Stimulated activated CD8-positive, alpha-beta memory T cell treated with anti-CD3 and anti-CD28 coated beads, Interleukin-15, amount 100 ng/mL, for 24 hours (primary cell): ENCODE measurements around the gene SFMBT2.
"Not testable (repeated sequence)": the region's sequence is repeated elsewhere in the genome, so short reads cannot be mapped to it uniquely, and the experiment has no call there.

Experiments used
- DNase-seq: peaks from one replicate; pipeline ENCODE4 v3.0.0-alpha.2; 2020; ENCODE audit warnings: low read depth

SFMBT2 gene

DNA sequence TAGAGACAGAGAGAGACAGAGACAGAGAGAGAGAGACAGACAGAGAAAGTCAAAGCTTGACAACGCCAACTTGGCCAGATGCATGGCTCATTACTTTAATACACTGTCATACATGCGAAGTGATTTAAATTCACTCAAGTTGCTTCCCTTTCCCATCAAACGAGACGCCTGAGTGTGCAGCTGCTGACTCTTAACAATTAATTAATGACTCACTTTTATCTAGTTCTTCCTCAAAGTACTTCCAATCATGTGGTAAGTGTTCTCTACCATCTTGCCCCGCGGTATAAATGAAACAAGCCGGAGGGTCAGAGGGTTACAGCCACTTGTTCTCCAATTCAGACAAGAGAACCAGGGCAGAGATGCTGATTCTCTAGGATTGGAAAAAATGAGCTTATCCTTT lies 90.8 kb downstream of the SFMBT2 start:
- no peak for DNase-seq

DNA sequence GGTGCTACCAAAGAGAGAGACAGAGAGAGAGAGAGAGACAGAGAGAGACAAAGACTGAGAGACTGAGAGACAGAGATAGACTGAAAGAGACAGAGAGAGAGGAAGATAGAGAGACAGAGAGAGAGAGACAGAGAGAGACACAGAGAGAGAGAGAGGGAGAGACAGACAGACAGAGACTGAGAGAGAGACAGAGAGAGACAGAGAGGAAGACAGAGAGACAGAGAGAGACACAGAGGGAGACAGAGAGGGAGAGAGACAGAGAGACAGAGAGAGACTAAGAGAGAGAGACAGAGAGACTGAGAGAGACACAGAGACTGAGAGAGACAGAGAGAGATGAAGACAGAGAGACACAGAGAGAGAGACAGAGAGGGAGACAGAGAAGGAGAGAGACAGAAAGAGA lies 91.2 kb downstream of the SFMBT2 start:
- DNase-seq = no peak

DNA sequence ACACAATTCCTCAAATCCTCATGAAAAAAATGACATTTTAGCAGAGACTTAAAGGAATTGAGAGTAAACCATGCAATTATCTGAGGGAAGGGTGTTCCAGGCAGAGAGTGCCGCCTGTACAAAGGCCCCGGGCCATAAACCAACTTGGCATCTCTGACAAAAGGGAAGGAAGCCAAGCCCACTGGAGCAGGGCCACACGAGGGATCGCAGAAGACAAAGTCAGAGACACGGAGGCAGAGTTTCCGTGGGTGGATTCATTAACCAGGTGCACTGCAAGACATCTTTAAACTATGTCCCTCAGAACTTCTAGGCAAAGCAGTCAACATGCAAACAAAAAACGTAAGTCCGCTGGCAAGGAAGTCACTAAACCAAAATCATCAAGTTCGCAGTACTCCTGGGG lies 92.0 kb downstream of the SFMBT2 start:
- no peak for DNase-seq

DNA sequence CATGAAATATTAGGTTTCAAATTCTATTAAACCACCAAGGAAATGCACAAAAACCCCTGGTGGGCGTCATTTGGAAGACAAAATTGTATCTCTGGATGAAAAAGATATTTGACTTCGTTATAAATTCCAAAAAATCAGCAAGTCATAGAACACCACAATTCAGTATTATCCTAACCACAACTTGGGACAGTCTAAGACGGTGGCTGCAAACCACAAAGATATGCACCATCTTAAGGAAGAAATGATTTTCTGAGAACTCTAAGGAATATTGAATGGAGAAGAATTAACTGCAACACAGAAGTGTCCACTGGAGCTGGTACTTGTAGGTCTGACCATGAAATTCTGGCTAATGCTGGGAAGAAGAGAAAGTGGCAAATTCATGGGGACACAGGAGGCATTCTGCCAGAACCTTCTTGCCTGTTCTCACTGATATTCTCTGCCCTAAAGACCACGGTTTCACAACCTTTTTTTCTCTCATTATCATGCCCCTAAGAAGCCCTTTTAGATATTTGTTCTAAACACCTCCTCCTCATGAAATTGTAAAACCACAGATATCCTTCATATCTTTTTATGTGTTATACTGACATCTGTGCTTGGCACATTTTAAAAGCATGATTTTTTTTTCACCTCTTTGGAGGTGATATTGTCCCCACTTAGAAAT lies 92.9 kb downstream of the SFMBT2 start:
- no peak for DNase-seq

DNA sequence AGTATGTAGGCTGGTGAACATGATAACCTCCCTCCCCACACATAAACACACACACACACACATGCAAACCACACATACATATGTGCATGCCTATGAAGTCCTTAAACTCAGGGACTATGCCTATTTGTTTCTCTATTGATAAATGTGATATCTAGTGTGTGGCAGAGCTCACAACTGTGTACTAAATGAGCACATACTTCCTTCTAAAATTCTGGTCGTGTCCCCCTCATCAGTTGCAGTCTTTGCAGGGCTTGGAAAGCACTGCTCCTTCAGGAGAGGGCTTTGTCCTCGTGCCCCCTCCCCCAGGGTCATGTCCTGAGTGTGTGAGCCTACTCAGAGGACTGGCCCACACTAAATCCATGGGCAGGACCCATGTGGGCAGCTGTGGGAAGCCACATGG lies 94.0 kb downstream of the SFMBT2 start:
- no peak for DNase-seq

DNA sequence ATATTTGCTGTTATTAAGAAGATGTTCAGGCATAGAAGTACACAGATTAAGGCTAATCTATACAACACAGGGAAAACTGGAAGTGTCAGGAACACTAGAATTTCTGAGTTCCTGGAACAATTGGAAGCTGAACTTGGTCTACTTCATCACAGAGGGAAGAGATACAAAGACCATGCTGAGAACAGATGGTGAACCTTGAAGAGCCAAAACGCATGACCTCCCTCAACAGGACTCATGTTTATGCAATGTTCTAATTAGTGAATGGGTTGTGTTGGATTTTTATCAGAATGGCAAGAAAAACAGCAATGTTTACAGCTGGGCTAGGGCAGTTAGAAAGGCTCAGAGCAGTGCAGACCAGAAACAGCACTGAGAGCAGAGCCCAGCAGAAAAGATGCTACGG lies 94.9 kb downstream of the SFMBT2 start:
- no peak for DNase-seq

DNA sequence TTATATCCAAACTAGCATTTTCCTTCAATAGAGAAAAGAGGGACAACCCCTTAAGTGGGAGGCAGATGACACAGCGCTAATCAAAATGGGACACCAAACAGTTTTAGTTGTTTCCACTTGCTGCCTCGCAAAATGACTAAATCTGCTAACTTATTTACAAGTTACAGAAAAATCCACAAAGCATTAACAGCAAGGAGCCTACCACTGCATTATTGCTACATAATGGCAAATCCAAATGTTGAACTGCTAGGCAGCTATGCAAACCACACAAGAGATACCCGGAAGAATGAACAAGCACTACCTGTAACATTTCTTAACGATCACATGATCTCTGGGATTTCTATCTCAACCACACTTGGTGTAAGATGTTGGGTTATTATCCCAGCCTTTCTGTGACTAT lies 96.7 kb downstream of the SFMBT2 start:
- DNase-seq = no peak

DNA sequence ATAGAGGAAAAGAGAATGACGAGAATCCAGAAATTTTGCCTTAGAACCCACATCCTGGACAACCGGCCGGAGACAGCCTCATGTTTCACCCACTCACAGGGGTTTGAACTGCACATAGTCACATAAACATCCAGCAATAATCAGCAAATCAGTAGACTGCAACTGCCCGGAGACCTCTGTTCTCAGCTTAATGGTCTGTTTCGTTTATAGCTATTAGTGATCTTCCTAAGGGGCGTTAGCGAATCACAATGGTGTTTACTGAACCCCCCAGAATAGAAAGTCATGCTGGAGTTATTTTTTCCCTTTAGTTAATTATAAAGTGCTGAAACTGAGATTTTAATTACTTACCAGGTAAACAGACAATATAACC lies 98.4 kb downstream of the SFMBT2 start:
- no peak for DNase-seq

DNA sequence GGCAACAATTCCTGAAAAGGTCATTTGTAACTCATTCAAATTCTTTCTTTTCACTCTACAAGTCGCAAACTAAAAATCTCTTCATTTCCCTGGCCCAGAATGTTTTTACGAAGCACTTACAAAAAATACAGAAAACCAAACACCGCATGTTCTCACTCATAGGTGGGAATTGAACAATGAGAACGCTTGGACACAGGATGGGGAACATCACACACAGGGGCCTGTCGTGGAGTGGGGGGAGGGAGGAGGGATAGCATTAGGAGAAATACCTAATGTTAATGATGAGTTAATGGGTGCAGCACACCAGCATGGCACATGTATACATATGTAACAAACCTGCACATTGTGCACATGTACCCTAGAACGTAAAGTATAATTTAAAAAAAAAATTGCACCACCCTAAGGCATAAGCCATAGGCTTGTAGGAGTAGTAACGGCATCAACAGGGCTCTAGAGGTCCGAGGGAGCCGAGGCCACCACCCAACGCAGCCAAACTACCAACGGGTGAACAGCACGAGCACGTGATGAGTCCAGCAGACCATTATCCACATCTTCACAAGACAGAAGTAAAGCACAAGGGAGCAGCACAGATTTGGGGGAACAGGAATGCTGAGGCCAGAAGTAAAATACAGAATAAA lies 98.9 kb downstream of the SFMBT2 start:
- not testable (repeated sequence) for DNase-seq

DNA sequence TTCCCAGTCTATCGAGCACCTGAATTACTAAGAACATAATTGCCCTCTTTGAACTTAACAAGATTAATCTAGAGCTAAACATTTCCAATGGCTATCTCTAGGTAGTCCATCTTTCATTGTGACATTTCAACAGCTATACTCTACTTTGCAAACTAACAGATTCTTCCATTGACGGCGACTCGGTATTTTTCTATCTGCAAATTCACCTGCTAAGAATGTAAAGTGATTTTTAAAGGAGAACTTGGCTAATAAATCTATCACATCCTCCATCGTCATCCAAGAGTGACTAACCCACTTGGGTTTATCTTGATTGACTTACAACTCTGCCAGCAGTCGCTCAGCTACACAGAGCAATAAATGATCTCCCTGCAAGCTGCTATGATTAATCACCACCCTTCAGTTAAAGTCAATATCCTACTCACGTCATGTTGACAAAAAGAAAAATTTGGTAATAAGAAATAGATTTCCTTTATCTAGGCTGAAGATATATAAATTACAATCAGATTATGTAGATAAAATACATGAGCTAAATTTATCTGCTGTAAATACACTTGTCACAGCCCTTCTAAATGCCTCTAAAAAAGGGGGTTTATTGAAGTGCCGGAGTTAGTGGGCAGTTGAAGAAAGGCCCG lies 99.5 kb downstream of the SFMBT2 start:
- no peak for DNase-seq

DNA sequence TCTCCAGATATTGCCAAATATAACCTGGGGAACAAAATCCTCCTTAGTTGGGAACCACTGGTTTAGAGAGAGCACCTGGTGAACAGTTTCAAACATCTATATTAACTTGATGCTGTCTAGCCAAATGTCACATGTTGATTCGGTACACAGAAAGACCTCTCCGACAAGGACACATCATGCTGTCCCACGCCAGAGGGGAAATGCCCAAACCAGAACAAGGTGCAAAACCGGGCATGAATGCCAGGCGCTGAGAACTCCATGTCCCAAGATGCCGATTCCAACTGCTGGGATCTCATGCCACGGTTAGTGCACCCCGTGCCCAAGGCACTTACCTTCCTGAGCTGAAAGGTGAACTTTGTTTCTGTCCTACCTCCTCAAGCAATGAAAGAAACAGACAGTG lies 100.8 kb downstream of the SFMBT2 start:
- no peak for DNase-seq

DNA sequence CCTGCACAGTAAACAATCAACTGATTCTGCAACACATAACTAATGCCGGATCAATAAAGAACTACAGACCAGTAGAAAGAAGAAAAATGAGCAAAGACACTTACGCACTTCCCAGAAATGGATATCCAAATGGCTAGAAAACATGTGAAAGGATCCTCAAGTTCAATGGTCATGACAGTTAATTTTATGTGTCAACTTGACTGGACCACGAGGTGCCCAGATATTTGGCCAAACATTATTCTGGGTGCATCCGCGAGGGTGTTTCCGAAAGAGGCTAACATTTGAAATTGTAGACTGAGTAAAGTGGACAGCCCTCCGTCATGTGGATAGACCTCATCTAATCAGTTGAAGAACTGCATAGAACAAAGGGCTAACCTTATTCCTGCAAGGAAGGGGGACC lies 102.0 kb downstream of the SFMBT2 start:
- DNase-seq = no peak

DNA sequence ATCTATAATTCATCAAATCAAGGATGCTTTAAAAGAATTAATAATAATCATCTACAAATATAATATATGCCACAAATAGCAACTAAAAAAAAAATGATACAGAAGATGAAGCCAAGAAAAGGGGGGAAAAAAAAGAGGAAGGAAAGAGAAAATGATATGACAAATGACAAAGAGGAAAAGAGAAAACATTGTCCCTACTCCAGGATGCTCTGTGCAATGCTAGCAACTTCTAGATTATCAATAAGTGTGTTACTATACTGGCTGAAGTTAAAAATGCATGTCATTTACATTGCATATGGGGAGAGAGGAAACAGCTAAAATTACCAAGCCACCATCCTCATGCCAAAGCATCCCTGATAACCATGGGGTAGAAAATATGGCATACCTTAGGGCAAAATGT lies 104.2 kb downstream of the SFMBT2 start:
- DNase-seq = no peak

DNA sequence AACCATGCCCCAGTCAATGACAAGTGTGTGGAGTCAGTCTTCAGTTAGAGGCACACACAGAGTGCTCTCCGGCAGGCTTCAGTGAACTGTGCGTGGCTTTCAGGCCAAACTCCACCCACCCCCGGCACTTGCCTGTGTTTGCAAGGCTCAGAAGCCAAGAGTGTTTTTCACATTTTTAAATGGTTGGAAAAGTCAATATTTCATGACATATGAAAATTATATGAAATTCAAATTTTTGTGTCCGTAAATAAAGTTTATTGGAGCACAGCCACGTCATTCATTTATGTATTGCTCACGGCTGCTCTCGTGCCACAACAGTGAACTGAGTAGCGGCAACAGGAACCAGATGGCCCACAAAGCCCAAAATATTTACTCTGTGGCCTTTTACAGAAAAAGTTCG lies 104.7 kb downstream of the SFMBT2 start:
- no peak for DNase-seq

DNA sequence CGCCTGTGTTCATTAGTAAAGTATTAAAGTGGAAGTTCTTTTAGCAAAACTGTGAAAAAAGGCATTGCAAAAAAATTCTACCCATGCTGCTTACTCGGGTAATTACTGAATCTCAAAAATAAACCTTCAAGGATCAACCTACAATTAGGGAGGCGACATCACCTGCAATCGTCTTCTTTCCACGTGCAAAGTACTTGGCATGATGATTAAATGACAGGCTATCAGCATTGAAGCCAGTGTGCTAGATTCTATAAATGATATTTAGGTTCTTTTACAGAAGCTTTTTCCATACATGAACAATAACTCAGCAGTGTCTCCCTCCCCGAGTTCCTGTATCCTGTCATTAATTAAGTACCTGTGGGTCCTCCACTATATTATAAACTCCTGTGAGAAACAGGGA lies 105.8 kb downstream of the SFMBT2 start:
- DNase-seq = no peak

DNA sequence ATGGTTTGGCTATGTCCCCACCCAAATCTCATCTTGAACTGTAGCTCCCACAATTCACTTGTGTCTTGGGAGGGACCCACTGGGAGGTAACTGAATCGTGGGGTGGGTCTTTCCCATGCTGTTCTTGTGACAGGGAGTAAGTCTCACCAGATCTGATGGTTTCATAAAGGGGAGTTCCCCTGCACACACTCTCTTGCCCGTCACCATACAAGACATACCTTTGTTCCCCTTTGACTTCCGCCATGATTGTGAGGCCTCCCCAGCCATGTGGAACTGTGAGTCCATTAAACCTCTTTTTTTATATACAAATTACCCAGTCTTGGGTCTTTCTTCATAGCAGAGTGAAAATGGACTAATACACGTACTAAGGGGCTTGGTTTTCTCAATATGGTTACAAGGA lies 106.7 kb downstream of the SFMBT2 start:
- DNase-seq = no peak

DNA sequence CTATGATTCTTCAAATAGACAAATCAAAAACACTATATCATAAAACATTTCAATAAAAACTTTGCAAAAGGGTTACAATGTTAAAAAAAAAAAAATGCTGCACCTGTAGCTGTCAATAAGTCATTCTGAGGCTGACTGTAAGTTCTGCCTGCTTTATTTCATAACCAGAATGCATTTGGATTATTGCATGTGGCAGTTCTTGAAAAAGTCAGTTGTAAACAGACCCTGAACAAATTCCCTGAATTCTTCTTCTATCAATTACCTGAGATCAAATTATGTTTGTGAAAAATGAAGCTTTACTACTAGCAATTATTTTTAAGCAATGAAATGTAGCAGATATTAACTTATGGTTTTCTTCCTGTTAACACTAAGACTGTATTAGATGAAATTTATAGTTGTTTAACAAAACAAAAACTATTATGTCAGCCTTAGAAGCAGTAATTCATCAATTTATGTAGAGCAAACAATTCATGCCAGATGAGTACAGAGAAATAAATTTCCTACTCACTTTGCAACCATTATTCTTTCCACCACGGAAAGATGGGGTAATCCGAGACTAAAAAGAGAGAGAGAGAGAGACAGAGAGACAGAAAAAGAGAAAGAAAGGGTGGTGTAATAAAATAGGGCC lies 107.8 kb downstream of the SFMBT2 start:
- DNase-seq = no peak

DNA sequence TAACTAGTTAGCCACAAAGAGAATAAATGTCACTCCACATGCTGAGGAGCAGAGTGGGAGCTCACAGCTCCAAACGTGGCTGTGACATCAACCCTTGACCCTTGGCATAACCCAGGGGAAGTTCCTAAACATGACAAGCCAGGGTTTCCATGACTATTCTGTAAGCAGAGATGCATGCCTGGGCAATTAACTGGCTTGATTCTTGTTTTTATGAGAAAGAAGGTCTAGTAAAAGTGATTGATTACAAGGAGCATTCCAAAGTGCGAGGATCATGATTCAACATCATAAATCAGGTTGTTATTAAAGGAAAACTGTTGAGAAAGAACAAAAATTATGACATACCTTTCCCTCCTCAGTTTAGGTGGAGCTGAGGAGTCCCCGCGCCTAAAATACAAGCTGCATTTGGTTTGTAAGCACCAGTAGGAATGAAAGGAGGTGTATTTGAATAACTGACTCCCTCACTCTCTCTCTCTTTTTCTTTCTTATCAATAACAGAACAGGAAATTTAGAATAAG lies 108.4 kb downstream of the SFMBT2 start:
- no peak for DNase-seq

DNA sequence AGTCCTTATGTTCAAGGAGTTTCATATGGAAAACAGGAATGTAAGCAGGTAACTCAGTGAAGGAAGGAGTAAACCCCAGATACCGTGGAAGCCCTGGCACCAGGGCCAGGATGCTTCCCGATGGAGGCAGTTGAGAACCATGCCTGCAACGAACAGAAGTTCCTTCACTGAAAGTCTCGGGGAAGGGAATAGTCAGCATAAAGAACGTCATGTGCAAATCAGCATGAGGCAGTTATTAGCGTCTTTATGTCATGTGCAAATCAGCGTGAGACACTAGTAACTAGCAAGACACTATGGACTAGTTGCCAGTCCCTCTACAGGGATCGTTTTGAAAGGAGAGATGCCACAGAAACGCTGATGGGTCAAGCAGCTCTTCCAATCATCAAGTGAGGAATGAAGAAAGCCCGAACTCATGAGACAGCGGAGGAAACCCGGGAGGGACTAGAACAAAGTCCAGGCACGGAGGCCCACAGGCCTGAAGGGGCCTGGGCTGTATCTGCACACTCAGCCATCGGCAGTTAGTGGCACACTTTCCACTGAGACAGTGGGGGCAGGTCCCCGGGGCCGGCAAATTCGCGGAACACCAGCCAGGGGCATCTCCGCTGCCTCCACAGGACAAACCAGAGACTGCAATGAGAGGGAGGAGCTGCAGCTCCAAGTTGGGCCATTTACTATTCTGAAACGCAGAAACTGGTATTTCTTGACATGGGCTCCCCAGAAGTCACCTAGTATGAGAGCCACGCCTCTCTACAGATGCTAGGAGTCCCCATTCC lies 109.6 kb downstream of the SFMBT2 start:
- no peak for DNase-seq

DNA sequence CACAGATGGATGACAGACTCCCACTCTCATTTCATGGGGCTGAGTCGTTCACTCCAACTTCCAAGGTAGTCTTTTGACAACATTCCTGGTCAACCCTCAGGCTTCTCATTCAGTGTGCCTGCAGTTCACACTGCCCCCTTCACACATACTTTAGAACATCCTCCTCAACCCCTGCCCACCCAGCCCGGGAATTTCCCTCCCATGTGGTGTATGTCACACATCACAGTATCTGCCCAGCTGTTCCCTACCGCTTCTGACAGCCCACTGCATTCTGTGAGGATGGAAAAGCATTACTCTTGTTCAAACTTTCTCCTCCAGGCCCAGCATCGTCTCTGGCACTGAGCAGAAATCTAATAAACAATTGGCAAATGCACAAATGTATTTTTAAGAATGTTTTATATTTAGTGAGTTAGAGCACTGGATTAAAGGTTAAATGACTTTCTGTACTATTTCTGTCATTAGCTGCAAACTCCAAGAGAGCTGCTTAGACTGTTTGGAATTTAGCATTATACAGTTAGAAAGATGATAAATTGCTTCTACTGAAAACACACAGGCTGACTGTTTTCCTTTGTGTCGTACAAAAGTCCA lies 110.4 kb downstream of the SFMBT2 start:
- DNase-seq = no peak

DNA sequence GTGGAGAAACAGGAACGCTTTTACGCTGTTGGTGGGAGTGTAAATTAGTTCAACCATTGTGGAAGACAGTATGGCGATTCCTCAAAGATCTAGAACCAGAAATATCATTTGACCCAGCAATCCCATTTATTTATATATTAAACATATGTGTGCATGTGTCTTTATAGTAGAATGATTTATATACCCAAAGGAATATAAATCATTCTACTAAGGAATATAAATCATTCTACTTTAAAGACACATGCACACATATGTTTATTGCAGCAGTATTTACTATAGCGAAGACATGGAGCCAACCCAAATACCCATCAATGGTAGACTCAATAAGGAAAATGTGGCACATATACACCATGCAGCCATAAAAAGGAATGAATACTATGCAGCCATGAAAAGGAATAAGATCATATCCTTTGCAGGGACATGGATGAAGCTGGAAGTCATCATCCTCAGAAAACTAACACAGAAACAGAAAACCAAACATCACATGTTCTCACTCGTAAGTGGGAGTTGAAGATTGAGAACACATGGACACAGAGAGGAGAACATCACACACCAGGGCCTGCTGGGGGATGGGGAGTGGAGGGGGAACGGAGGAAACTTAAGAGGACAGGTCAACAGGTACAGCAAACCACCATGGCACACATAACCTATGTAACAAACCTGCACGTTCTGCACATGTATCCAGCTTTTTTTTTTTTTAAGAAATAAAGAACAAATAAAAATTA lies 111.1 kb downstream of the SFMBT2 start:
- DNase-seq = not testable (repeated sequence)
